Stomach (tissue), 9 donors: Measurements from ENCODE around the gene CNGA4. TPM values are rescaled to one million over a fixed set of nuclear protein-coding genes. Genes with fewer than 3 reads are reported as not detected.

ENCODE experiments used
- DNase-seq, 2 donors: peaks; one replicate each; pipeline versions ENCODE4 v3.0.0 to v3.0.0-alpha.2; 2013 to 2019
- H3K27ac ChIP-seq, 5 donors: fragments of 200-600 bp in 4 of 5; sonication (generic) in 4 of 5; one replicate each; pipeline ENCODE4 v1.5.1; 2013 to 2019; ENCODE audit warnings: mild to moderate bottlenecking in 1 of 5, moderate library complexity in 1 of 5
- H3K27me3 ChIP-seq, 3 donors: fragments of 200-600 bp; sonication (generic); one replicate each; pipeline ENCODE4 v1.5.1; 2017 to 2019; ENCODE audit warnings: mixed run types in 1 of 3
- H3K36me3 ChIP-seq, 4 donors: fragments of 200-600 bp; sonication (generic); 1 replicate in 3 of 4; 2 replicates in 1 of 4; pipeline ENCODE4 v1.5.1; 2016 to 2019
- H3K4me1 ChIP-seq, 4 donors: fragments of 200-600 bp; sonication (generic); one replicate each; pipeline ENCODE4 v1.5.1; 2016 to 2019
- H3K4me3 ChIP-seq, 4 donors: fragments of 200-600 bp; sonication (generic) in 3 of 4; one replicate each; pipeline ENCODE4 v1.5.1; 2016 to 2019; ENCODE audit warnings: mild to moderate bottlenecking in 1 of 4
- H3K9me3 ChIP-seq, 4 donors: fragments of 200-600 bp; sonication (generic); one replicate each; pipeline ENCODE4 v1.5.1; 2016 to 2019
- EP300 ChIP-seq: sonication (generic); formaldehyde crosslinking; IDR thresholded peaks from one replicate; pipeline ENCODE4 v1.6.1; 2017; ENCODE audit warnings: antibody characterized with exemption
- POLR2A ChIP-seq, 4 donors: fragments of 450-650 bp; IDR thresholded peaks; one replicate each; pipeline ENCODE4 v1.6.1; 2016; ENCODE audit warnings: antibody characterized with exemption in 4 of 4, control low read depth in 2 of 4, mild to moderate bottlenecking in 1 of 4, moderate library complexity in 1 of 4
- POLR2AphosphoS5 ChIP-seq, 3 donors: sonication (generic); formaldehyde crosslinking; IDR thresholded peaks; one replicate each; pipeline ENCODE4 v1.6.1; 2016; ENCODE audit warnings: antibody characterized with exemption in 3 of 3
- WGBS, 5 donors: extraction: QIAGEN DNeasy Blood & Tissue Kit in 3 of 5; methylation state at CpG; one replicate each; pipeline versions ENCODE4 v1.1.5 to v1.1.7; 2013 to 2018; 5-methylcytosine and 5-hydroxymethylcytosine counted together
- intact Hi-C: fragments of 100-400 bp; cut with DNase I; formaldehyde crosslinking; loops from one replicate; pipeline ENCODE4 v1.15.1; 2023; ENCODE audit warnings: low total_unique reads
- polyA plus RNA-seq, 3 donors: library from polyadenylated mRNA; stranded (reverse); fragments of 200-250 nt; gene quantifications; one replicate each; pipeline ENCODE4 v1.2.3, GENCODE V29; 2013
- total RNA-seq, 5 donors: library from RNA; depleted of rRNA; stranded (reverse); fragments of >200 nt; gene quantifications; one replicate each; pipeline versions ENCODE4 v1.1.0 to v1.2.3, GENCODE V29; 2014 to 2016
- TF ChIP-seq, protein P1 (sequence below), 7 experiments: fragments of 450-650 bp in 4 of 7; fragments of 200-600 bp in 3 of 7; sonication (generic) in 3 of 7; IDR thresholded peaks; one replicate each; pipeline ENCODE4 v1.5.1; 2016 to 2019; ENCODE audit warnings: antibody characterized with exemption in 7 of 7, control low read depth in 2 of 7, mild to moderate bottlenecking in 1 of 7
- donor health status: healthy with polysubstance abuse.
- donor health status: Bipolar disorder and iron deficiency.
- donor health status: healthy.

The CNGA4 gene
- total and polyA plus RNA-seq, 8 donors: 0.08 TPM; not detected in 7

DNA sequence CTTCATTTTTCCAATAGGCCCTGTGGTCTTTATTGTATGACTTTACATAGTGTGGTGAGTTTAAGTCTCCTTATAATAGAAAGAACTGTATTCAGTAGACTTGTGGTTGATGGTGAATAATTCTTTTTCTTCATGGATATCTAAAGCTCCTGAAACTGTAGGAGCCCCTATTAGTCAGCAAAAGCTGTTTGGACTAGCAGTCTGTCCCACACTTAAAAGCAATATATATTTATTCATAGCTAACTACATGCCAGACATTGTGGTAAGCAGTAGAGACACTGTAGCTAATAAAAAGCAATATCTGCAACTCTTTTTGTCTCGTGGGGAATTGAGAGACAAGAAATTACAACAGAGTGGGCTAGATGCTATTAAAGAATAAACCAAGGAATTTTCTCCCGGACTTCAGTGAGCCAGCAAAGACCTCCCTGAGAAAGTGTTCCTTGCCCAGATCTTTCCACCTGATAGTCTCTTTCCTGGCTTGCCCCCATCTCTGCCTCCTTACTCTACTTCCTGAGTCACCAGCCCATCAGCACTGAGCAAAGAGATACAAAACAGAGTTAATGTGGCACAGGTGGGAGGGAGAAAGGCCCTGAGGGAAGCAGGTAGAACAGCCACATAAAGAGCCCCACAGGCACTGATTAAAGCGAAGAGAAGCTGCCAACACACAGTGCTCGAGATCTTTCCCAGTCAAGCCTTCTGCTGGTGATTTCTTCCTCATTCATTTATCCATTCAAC, 41.3 kb upstream of the CNGA4 start:
- TF ChIP-seq POLR2A (IDR thresholded peaks at IDR 0.05) (no peak), EP300 (no peak), POLR2AphosphoS5 (IDR thresholded peaks at IDR 0.05) (no peak)
- TF ChIP-seq, protein P1, sequence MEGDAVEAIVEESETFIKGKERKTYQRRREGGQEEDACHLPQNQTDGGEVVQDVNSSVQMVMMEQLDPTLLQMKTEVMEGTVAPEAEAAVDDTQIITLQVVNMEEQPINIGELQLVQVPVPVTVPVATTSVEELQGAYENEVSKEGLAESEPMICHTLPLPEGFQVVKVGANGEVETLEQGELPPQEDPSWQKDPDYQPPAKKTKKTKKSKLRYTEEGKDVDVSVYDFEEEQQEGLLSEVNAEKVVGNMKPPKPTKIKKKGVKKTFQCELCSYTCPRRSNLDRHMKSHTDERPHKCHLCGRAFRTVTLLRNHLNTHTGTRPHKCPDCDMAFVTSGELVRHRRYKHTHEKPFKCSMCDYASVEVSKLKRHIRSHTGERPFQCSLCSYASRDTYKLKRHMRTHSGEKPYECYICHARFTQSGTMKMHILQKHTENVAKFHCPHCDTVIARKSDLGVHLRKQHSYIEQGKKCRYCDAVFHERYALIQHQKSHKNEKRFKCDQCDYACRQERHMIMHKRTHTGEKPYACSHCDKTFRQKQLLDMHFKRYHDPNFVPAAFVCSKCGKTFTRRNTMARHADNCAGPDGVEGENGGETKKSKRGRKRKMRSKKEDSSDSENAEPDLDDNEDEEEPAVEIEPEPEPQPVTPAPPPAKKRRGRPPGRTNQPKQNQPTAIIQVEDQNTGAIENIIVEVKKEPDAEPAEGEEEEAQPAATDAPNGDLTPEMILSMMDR (IDR thresholded peaks at IDR 0.05): no peak
- no peaks in the 10 kb centered on the region for H3K4me1 ChIP-seq
- DNase-seq: no peak
- no peaks in the 10 kb centered on the region for H3K27me3 ChIP-seq
- intact Hi-C loops: no loop called here
- no peak overlapping the region for H3K4me3 ChIP-seq
- no peaks in the 10 kb centered on the region for H3K9me3 ChIP-seq
- no peak overlapping the region for H3K27ac ChIP-seq
- H3K36me3 ChIP-seq: no peaks in the 10 kb centered on the region
- WGBS, 5 donors: 79 to 89% (median 82%) methylated on average over 4 of the region's 4 CpGs

DNA sequence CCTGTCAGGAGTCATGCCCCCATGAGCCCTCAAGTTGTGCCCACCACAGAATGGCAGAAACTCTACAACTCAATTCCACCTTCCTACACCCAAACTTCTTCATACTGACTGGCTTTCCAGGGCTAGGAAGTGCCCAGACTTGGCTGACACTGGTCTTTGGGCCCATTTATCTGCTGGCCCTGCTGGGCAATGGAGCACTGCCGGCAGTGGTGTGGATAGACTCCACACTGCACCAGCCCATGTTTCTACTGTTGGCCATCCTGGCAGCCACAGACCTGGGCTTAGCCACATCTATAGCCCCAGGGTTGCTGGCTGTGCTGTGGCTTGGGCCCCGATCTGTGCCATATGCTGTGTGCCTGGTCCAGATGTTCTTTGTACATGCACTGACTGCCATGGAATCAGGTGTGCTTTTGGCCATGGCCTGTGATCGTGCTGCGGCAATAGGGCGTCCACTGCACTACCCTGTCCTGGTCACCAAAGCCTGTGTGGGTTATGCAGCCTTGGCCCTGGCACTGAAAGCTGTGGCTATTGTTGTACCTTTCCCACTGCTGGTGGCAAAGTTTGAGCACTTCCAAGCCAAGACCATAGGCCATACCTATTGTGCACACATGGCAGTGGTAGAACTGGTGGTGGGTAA, 39.6 kb upstream of the CNGA4 start, which contains the start of gene OR52W1:
TSS of gene OR52W1 (plus strand) at position 51 of the 637 bp plus-strand sequence. CDS start at position 51, 0 bp downstream.
- WGBS, 5 donors: 95 to 100% (median 98%) methylated on average over 5 of the region's 5 CpGs
- no peak within 1 kb of the TSS for H3K27ac ChIP-seq
- no peak within 1 kb of the TSS for H3K4me3 ChIP-seq
- no peaks in the 10 kb centered on the region for H3K9me3 ChIP-seq
- peaks cover 0 to 9% (median 2%) of the 10 kb centered on the region in 4 donors for H3K36me3 ChIP-seq
- intact Hi-C loops: no loop called here
- no peak for DNase-seq
- H3K4me1 ChIP-seq: no peaks in the 10 kb centered on the region
- H3K27me3 ChIP-seq: no peaks in the 10 kb centered on the region
- TF ChIP-seq EP300: no peak
- no peak for TF ChIP-seq POLR2AphosphoS5 (IDR thresholded peaks at IDR 0.05)
- no peak for TF ChIP-seq POLR2A (IDR thresholded peaks at IDR 0.05)
- TF ChIP-seq, protein P1 (IDR thresholded peaks at IDR 0.05): no peak

DNA sequence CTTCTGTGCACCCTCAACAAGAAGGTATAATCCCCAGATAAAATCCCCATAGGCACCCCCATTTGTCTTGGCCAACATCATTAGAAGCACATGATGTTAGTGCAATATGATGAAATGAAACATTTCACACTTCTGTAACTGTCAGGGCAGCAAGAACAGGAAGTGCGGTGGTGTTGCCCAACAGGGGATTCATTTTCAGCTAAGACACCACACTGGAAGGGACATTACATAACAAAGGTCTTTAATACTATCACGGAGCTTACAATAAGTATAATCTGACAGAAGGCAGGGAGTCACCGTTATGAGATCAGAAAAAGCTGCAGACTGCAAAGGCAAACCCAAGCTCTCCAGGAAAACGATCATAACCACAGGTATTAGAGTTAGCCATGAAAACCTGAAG, 37.9 kb upstream of the CNGA4 start:
- peaks cover 0 to 26% (median 13%) of the 10 kb centered on the region in 4 donors for H3K36me3 ChIP-seq
- peak overlapping the region in 2 of 5 donors; percentile 53 to 71 for H3K27ac ChIP-seq
- no peaks in the 10 kb centered on the region for H3K4me1 ChIP-seq
- intact Hi-C loops: no loop called here
- 73 to 81% (median 74%) methylated on average over 4 of the region's 4 CpGs for WGBS, 5 donors
- peak; percentile 29 to 47 for DNase-seq
- no peak overlapping the region for H3K4me3 ChIP-seq
- H3K9me3 ChIP-seq: no peaks in the 10 kb centered on the region
- TF ChIP-seq, protein P1 (IDR thresholded peaks at IDR 0.05): no peak
- TF ChIP-seq POLR2AphosphoS5 (IDR thresholded peaks at IDR 0.05) (peak in 1 of 3 donors; percentile 30), POLR2A (IDR thresholded peaks at IDR 0.05) (no peak), EP300 (no peak)
- H3K27me3 ChIP-seq: no peaks in the 10 kb centered on the region

DNA sequence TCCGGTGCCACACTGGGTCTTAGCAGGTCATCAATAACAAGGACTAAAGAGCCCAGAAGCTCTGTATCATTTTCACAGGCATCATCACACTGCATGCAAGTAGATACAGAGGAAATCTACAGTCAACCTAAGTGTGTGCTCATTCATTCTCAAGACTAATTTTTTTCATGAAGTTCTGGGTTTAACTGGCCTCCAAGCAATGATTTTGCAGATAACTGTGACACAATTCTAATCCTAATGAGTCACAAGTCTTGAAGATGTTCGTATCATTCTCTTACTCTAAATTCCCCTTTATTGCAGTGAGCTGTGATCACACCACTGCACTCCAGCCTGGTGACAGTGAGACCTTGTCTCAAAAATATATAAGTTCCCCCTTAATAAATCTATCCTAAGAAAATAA, 37.4 kb upstream of the CNGA4 start:
- DNase-seq: no peak
- H3K4me1 ChIP-seq: no peaks in the 10 kb centered on the region
- WGBS, 5 donors: 64 to 85% (median 74%) methylated on average over 2 of the region's 2 CpGs
- no peaks in the 10 kb centered on the region for H3K9me3 ChIP-seq
- no peak overlapping the region for H3K4me3 ChIP-seq
- TF ChIP-seq, protein P1 (IDR thresholded peaks at IDR 0.05): no peak
- TF ChIP-seq EP300 (no peak), POLR2AphosphoS5 (IDR thresholded peaks at IDR 0.05) (no peak), POLR2A (IDR thresholded peaks at IDR 0.05) (no peak)
- H3K36me3 ChIP-seq: peaks cover 0 to 31% (median 16%) of the 10 kb centered on the region in 4 donors
- no peaks in the 10 kb centered on the region for H3K27me3 ChIP-seq
- H3K27ac ChIP-seq: peak overlapping the region in 2 of 5 donors; percentile 53 to 71
- intact Hi-C loops: no loop called here
